BJ (cell line): ENCODE results near the gene TAOK2. TPM values are rescaled to one million over a fixed set of nuclear protein-coding genes. Genes with fewer than 3 reads are reported as not detected.
A peak's percentile ranks its signal among the peaks of the same experiment; 100 is the strongest.
"Not testable (repeated sequence)": the region's sequence is repeated elsewhere in the genome, so short reads cannot be mapped to it uniquely, and the experiment has no call there.

Source experiments
- CTCF ChIA-PET: fragments of 350-600 bp; formaldehyde crosslinking; extraction: SDS; loops from one replicate; lab custom pipeline; 2021; ENCODE audit warnings: antibody characterized with exemption, inconsistent platforms; lab: Yijun Ruan, JAX
- POLR2A ChIA-PET: fragments of 300-600 bp; sonication (Branson Sonifier 250); formaldehyde crosslinking; extraction: SDS; loops from one replicate; lab custom pipeline; 2021; ENCODE audit warnings: antibody characterized with exemption; lab: Charles Lee
- DNase-seq: peaks from one replicate; pipeline ENCODE4 v3.0.0-alpha.2; 2011; ENCODE audit warnings: low read depth
- H3K27me3 ChIP-seq: 2 replicates; pipeline ENCODE4 v1.6.0; 2011; ENCODE audit warnings: low read length; ENCODE audit not compliant: control insufficient read depth, insufficient read depth
- H3K36me3 ChIP-seq: 2 replicates; pipeline ENCODE4 v1.5.1; 2011; ENCODE audit warnings: low read length; ENCODE audit not compliant: control insufficient read depth, insufficient read depth
- H3K4me3 ChIP-seq: 2 replicates; pipeline ENCODE4 v1.5.1; 2011; ENCODE audit warnings: low read depth, mild to moderate bottlenecking, control low read depth, low read length
- polyA plus RNA-seq: library from polyadenylated mRNA; depleted of rRNA; stranded (reverse); fragments of >200 nt; gene quantifications from 2 replicates; pipeline ENCODE4 v1.2.3, GENCODE V29; 2011
- TF ChIP-seq, protein P1 (sequence below): IDR thresholded peaks from 2 replicates; pipeline ENCODE4 v1.5.1; 2011; ENCODE audit warnings: low read depth, mild to moderate bottlenecking, control low read depth, inconsistent platforms, low read length, moderate library complexity; ENCODE audit not compliant: insufficient read depth

Gene TAOK2
- polyA plus RNA-seq, 1 experiment, result 24.3 TPM

DNA sequence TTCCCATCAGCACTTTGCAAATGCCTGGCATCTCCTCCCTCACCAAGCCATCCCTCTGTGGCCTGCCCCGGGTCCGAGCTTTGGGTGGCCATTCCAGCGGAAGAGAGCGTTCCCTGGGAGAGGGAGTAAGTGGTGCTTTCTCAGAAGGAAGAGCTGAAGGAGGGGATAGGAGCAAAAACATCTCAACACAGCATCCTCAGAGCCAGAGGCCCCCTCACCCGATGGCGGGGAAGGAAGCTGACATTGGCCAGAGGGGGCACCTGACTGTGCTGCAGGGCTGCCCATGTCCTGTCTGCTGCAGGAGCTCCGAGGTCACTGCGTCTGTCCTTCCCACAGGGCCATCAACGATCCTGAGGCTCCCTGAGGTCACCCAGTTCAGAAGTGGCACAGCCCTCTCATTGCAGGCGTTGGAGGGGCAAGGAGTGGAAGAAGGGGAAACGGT, 57.8 kb downstream of the TAOK2 start:
- ChIA-PET CTCF (interaction anchor here (0.6 to 6.0 kb wide), 18 partner anchors 8 to 331 kb away, joined by 3 to 46 read pairs (median 4); partner anchors contain the start of genes C16orf92 and KIF22), POLR2A (no interaction called here)

DNA sequence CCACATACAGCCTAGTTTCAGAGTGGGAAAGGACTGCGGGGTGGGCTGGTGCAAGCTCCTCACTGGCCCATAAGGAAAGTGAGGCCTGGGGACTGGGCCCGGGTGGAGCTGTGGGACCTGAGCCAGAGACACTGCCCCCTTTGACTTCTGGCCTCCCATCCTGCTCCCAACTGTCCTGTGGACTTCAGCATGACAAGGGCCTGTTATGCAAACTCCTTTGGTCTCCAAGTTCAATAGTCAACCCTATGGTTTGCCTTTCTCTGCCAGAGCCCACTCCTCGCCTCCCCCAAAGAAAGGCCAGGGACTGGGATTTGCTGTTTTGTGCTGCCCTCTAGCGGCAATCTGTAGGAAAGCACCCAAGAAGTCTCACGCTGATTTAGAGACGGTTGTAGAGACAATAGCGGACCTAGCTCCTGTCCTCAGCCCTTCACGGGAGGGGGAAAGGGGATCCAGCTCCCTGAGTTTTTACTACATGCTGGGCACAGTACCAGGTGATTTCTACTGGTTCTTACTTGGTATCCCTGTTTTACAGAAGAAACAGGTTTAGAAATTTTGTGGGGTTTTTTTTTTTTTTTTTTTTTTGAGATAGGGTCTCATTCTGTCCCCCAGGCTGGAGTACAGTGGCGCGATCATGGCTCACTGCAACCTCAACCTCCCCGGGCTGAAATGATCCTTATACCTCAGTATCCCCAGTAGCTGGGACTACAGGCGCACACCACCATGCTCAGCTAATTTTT, 58.6 kb downstream of the TAOK2 start:
- TF ChIP-seq, protein P1, sequence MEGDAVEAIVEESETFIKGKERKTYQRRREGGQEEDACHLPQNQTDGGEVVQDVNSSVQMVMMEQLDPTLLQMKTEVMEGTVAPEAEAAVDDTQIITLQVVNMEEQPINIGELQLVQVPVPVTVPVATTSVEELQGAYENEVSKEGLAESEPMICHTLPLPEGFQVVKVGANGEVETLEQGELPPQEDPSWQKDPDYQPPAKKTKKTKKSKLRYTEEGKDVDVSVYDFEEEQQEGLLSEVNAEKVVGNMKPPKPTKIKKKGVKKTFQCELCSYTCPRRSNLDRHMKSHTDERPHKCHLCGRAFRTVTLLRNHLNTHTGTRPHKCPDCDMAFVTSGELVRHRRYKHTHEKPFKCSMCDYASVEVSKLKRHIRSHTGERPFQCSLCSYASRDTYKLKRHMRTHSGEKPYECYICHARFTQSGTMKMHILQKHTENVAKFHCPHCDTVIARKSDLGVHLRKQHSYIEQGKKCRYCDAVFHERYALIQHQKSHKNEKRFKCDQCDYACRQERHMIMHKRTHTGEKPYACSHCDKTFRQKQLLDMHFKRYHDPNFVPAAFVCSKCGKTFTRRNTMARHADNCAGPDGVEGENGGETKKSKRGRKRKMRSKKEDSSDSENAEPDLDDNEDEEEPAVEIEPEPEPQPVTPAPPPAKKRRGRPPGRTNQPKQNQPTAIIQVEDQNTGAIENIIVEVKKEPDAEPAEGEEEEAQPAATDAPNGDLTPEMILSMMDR, result peak; percentile 83
- ChIA-PET POLR2A (no interaction called here), CTCF (interaction anchor here (0.6 to 6.0 kb wide), 34 partner anchors 9 to 376 kb away, joined by 3 to 46 read pairs (median 4); partner anchors contain the start of genes ALDOA, C16orf92, CDIPT and KIF22)

More for the DNA sequence above, 57.8 kb downstream of the TAOK2 start:
- H3K4me3 ChIP-seq, result no peak overlapping the region
- H3K27me3 ChIP-seq, result peaks cover 30% of the 10 kb centered on the region
- H3K36me3 ChIP-seq, result no peaks in the 10 kb centered on the region
- TF ChIP-seq, protein P1, result no peak
- DNase-seq, result no peak

DNA sequence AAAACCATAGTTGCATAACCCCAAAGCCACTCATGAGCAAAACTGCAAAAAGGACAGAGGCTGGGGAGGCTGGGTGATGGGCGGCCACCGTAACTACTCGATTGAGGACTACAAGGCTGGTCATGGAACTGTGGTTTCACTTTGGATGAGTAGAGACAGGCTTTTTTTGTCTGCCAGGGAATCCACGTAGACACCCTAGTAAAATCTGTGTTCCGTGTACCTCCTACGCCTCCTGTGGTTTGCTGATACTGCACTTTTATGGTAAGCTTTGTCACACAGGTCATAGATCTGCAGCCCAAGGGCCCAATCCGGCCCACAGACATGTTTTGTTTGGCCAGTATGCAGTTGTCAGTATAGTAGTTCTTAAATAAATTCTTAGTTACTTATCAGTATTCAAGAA, 59.6 kb downstream of the TAOK2 start:
- Histone ChIP-seq H3K4me3 (no peak overlapping the region), H3K27me3 (peaks cover 23% of the 10 kb centered on the region), H3K36me3 (no peaks in the 10 kb centered on the region)
- no peak for DNase-seq
- ChIA-PET POLR2A (no interaction called here), CTCF (interaction anchor here (0.9 to 6.0 kb wide), 11 partner anchors 10 to 336 kb away, joined by 3 to 46 read pairs (median 6); partner anchors contain the start of genes ALDOA, C16orf92 and CDIPT)
- TF ChIP-seq, protein P1, result no peak

More for the DNA sequence above, 58.6 kb downstream of the TAOK2 start:
- H3K36me3 ChIP-seq, result no peaks in the 10 kb centered on the region
- no peak overlapping the region for H3K4me3 ChIP-seq
- H3K27me3 ChIP-seq, result peaks cover 30% of the 10 kb centered on the region
- no peak for DNase-seq

DNA sequence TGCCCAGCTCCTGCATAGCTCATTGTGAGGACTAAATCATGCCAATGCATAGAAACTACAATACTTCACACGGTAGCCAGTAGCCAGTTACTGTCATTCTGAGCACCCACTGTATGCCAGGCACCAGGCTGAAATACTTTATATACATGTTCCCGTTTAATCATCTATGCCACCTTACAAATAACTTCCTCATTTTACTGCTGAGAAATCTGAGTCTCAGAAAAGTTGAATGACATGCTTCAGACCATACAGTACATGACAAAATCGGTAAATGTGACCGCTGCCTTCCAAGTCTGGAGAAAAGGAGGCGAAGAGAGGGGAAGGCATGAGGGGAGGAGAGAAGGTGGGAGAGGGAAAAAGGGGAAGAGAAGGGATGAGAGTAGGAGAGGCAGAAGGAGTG, 66.6 kb downstream of the TAOK2 start:
- DNase-seq, result no peak
- CTCF ChIA-PET, result interaction anchor here (5.8 kb wide), 1 partner anchor 7 kb away, joined by 46 read pairs; the partner anchor contains the start of gene TLCD3B
- no peaks in the 10 kb centered on the region; the same call in 1 of the 2 replicates for H3K27me3 ChIP-seq
- H3K4me3 ChIP-seq, result no peak overlapping the region
- TF ChIP-seq, protein P1, result no peak
- no peaks in the 10 kb centered on the region for H3K36me3 ChIP-seq
- POLR2A ChIA-PET, result no interaction called here

DNA sequence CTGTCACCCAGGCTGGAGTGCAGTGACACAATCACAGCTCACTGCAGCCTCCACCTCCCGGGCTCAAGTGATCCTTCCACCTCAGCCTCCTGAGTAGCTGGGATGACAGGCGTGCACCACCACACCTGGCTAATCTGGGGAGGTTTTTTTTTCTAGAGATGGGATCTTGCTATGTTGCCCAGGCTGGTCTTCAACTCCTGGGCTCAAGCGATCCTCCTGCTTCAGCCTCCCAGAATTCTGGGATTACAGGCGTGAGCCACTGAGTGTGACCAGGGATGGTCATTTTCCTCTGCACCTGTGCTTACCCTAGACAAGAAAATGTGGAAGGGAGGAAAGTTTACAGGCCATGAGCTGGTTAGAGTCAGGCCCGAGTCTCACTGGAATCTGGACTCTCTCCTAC, 67.0 kb downstream of the TAOK2 start:
- POLR2A ChIA-PET, result not testable (repeated sequence)

More for the DNA sequence above, 67.0 kb downstream of the TAOK2 start:
- DNase-seq, H3K27me3 ChIP-seq, H3K4me3 ChIP-seq, H3K36me3 ChIP-seq: not testable (repeated sequence)
- CTCF ChIA-PET, result interaction anchor here (1.2 to 5.8 kb wide), 3 partner anchors 8 to 18 kb away, joined by 4 to 46 read pairs (median 4); partner anchors contain the start of genes C16orf92 and TLCD3B
